Activated CD4-positive, alpha-beta T cell treated with anti-CD3 and anti-CD28 coated beads for 48 hours (primary cell): ENCODE measurements around the gene UMOD.
A peak's percentile ranks its signal among the peaks of the same experiment; 100 is the strongest.
"Not testable (repeated sequence)": the region's sequence is repeated elsewhere in the genome, so short reads cannot be mapped to it uniquely, and the experiment has no call there.

ENCODE experiments used
- DNase-seq: peaks from one replicate; pipeline ENCODE4 v3.0.0-alpha.2; 2020

UMOD gene

DNA sequence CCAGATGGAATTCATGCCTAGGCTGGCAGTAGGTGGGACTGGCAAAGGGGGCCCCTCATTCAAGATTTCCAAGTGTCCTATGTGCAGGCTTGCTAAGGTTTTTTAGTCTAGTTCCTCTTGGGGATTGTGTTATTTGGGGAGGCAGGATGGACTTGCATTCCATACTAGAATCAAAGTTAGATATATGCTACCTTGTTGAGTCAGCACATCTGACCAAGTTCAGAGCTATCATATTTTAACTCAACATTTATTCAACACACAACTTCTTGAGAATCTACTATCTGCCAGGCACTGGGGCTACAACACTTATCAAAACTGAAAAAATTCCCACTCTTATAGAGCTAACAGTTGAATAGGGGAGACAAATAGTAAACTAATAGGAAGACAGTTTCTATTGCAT, 31.9 kb downstream of the UMOD start:
- no peak for DNase-seq

DNA sequence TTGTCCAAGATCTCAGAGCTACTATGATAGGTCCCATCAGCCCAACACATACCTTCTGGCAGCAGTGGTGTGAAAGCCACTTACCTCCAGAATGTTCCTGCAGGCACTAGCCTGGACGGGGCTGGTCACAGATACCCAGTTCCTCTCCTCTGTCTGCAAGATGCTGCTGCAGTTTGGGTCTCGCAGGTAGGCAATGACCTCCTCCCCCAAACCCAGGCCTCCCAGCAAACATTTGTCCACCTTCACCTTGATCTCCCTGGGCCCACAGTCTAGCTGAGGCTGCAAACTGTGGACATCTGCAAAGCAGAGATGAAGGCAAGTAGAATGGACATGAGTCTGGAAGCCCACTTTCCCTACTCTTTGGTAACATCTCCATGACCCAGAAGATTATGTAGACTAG, 32.3 kb downstream of the UMOD start:
- DNase-seq = no peak

DNA sequence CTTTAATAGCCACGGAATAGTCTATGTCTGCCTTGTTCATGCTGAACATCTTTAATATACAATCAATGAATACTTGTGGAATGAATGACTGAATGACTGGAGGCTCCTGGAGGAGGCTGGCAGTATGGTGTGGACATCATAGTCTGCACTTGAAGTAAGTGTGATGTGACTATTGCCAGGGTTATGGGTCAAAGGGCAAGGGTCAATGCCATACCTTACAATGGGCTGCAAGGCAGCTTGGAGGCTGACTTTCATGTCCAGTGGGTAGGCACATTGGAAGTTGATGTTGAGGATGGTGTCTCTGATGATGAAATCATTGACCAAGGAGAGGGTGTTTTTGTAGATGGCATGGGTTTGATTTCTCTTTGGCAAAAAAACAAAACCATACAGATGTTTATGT, 33.1 kb downstream of the UMOD start:
- no peak for DNase-seq

GRCh38 chr16:20318437-20318836, 34.1 kb downstream of the UMOD start:
- DNase-seq = no peak

DNA sequence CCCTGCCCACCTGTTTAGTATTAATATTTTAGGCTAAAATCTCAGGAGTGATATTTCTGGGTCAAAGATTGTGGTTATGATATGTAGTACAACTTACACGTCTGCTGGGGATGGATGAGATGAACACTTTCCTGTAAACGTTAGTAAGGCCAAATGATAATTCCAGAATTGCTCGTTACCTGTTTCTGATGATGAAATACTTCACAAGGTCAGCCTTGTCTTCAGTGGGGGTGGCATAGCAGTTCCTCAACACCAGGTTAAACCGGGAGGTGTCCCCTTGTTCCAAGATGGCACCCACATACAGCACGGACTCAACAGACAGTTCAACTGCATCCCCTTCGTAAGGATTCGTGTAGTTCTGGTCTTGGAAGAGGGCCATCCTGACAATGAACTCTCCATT, 34.5 kb downstream of the UMOD start:
- no peak for DNase-seq

DNA sequence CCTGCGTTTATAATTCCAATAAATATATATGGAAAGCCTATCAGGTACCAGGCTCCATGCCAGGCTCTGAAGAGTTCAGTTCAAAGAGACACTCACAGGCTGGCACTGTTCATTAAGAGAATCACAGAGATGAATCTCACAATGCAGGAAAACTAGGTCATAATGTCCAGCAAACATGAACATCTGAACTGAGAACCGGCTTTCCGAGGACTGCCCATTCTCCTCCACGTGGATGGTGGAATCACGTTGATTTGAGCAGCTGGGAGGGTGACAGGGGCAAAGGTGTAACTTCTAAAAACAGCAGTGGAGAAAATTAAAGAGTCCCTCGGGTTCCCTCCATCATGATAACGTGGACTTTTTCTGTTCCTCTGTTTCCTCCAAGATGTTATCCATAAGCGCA, 35.4 kb downstream of the UMOD start:
- DNase-seq = no peak

DNA sequence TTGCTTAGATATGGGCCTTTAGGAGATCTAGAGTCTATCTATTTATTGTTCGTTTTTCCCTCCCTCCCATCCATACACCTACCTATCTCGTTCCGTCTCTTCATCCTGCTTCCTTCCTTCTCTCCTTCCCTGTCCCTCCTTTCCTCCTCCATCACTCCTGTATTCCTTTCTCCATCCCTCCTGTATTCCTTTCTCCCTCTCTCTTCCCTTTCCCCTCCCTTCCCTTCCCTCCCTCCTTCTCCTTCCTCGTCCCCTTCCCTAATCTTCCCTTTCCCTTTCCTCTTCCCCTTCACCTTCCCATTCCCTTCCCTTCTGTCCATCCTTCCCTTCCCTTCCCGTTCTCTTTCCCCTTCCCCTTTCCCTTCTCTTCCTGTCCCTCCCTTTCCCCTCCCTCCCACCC, 35.8 kb downstream of the UMOD start:
- DNase-seq = no peak

DNA sequence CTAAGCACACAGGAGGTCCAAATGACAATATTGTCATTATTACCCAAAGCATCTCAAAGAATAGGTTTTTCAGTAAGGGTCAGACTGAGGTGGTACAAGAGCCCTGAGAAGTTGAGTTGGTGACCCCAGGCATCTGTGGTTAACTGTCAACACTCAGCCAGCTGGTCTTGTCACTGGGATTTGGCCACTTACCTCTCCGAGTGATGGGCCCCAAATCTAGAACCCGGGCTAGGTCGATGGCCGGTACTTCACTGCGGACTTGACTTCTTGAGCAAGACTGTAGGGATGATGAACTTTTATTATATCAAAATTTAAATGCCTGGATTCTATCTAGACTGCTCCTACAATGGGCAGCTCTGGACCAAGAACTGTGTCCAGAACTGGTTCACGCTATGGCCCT, 36.8 kb downstream of the UMOD start:
- DNase-seq = no peak

- DNase-seq = no peak
These were observed 37.9 kb downstream of the UMOD start for GRCh38 chr16:20314575-20314974.

- DNase-seq = no peak
These were observed 38.8 kb downstream of the UMOD start for GRCh38 chr16:20313741-20314140.

GRCh38 chr16:20312536-20313095, 39.9 kb downstream of the UMOD start:
- DNase-seq = not testable (repeated sequence)

DNA sequence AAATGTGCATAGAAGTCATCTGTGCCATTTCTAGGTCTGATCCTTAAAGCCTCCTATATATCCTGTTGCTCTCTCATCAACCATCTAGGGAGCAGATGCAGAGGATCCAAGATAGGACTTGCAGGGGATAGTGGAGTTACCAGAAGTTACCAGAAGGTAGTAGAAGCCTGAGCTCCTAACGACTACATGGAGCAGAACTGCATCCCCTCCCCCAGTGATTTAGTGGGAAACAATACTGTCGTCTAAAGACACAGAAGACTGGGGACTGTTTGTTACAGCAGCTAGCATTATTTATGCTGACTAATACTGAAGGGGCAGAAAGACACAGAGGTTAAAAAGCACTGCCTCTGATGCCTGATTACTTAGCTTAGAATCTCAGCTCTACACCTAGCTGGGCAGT, 41.0 kb downstream of the UMOD start:
- DNase-seq = no peak

DNA sequence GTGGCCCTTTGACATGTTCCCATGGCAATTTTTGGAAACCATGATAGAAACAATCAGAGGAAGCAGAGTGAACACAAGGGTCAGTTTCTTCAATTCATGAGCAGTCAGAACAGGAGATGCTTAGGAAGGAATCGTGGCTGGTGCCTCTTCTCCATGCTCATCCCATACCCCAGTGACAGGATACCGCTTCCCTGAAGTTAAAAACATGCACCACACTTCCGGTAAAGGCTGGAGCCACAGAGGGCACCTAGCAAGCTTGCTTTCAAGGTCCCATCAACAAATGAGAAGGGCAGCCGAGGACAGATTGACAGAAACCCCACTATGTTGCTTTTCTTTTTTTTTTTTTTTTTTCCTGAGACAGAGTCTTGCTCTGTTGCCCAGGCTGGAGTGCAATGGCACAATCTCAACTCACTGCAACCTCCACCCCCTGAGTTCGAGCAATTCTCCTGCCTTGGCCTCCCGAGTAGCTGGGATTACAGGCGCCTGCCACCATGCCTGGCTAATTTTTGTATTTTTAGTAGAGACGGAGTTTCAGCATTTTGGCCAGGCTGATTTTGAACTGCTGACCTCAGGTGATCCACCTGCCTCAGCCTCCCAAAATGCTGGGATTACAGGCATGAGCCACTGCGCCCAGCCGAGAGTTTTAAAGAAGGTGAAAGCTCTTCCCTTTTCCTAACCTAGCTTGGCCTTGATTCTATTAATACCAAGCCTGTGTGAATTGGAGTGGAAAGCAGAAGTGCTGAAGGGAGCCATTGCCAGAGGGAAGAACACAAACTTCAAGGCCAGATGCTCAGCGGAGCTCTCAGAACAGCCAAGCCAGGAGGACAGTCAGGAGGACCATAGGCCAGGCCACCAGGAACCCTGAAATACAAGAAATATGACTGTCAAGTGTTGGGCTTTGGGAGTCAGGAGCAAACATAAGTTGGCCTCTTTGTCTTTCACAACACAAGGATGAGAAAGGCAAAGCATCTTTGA, 41.8 kb downstream of the UMOD start:
- DNase-seq = no peak

DNA sequence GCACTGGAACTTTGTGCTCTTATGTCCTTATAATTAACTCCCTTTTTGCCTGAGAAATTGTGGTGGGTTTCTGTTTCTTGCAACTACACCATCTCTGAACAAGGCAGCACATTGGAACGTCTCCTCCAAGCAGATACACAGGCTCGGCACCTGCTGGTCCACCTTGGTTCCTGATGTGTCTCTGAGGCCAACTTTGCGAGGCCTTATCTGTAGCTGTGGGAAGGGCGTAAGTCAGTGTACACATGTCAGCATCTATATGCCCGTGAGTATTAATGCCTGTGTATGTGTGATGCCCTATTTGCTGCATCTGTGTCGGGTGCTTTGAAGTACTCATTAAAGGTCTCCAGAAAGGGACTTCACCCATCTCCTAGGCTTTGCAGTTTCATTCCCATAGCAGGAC, 42.7 kb downstream of the UMOD start:
- no peak for DNase-seq

DNA sequence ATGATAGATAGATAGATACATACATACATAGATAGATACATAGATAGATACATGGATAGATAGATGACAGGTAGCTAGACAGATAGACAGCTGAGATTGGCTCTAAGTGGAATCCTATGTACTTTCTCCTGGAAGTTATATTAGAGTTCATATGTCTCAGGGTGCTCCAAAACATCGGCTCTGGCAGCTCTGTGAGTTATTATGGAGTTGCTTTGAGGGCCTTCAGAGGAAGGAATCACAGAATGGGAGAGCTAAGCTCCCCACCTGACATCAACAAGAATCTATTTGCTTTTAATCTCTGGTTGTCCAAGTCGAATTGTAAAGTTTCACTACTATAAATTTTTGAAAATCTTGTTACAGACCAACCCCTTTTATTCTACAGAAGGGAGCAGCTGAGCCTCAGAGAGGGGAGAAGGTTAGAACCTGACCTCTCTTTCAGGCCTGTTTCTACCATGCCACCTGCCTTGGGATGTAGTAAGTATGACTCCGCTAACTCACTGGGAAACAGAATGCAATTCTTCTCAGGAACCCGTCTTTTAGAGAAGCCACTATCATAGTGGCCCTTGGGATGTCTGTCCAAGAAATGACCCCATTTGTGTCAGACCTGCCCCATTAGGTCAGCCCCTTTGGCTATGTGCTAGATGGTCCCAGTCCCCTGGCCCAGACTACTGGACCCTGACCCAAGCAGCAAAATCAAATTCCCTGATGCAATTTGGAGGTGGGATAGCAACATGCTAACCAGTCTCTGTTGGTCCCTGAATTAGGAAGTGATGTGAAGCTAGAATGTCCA, 43.5 kb downstream of the UMOD start:
- DNase-seq = no peak

GRCh38 chr16:20308266-20308665, 44.2 kb downstream of the UMOD start:
- no peak for DNase-seq

DNA sequence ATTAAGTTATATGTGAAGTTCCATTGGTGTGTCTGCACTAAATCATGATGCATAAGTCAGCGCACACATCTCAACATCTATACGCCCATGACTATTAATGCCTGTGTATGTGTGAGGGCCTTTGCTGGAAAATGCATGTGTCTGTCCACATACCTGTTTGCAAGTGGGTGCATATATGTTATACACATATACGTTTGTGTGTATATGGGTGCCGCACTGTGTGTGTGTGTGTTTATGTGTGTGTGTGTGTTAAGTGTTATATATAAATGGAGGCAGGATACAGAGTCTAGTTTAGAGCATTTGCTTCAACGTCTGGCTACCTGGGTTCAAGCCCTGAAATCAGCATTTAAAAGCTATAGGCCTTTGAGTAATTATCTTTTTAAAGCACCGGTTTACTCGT, 44.7 kb downstream of the UMOD start:
- DNase-seq = no peak

DNA sequence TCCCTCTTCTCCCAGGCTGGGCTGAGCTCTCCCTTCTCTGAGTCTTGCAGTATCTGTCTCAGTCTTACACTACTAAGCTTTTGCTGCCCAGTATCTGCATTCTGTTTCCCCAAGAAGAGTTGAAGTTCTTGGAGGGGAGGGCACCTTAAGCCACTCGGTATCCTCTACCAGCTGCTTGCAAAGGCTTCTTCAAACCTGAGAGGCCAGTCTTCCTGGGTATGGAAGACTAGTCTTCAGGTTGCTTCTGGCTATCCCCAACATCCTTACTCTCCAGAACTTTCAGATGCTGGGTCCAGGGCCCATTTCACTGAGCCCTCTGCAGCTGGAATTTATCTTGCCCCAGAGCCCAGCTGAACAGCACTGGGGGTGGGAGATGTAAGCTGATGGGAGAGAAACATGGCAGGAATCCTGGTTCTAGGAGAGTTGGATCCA, 45.3 kb downstream of the UMOD start:
- DNase-seq = no peak

GRCh38 chr16:20306401-20306800, 46.1 kb downstream of the UMOD start:
- no peak for DNase-seq

GRCh38 chr16:20303012-20303411, 49.5 kb downstream of the UMOD start:
- no peak for DNase-seq

DNA sequence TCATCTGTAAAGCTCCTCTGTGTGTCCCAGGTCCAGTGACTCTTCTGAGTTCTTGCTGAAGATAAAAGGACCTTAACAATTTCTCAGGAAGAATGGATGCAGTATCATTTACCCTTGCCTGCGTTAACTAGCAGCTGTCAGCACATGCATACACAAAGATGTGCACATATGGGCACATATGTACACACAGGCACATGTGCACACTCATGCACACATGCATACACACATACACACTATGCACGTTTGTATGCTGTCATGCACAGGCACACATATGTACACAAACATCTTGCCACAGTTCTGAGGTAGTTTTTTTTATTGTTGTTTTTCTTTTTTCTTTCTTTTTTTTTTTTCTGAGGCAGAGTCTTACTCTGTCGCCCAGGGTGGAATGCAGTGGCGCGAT, 50.1 kb downstream of the UMOD start:
- DNase-seq = no peak

- no peak for DNase-seq
These were observed 50.7 kb downstream of the UMOD start for GRCh38 chr16:20301840-20302239.

GRCh38 chr16:20300312-20301097, 52.0 kb downstream of the UMOD start:
- DNase-seq = peak; percentile 54
